H9 (cell line): ENCODE results near the gene PER2. TPM values are rescaled to one million over a fixed set of nuclear protein-coding genes. Genes with fewer than 3 reads are reported as not detected.

Experiments used
- DNase-seq: peaks from one replicate; pipeline ENCODE4 v3.0.0-alpha.2; 2017
- H2AFZ ChIP-seq: one replicate; pipeline ENCODE4 v1.6.1; 2013; ENCODE audit warnings: mild to moderate bottlenecking, low read length, control low read depth, moderate library complexity
- H2AK5ac ChIP-seq: 2 replicates; pipeline ENCODE4 v1.6.1; 2013; ENCODE audit warnings: low read length, control low read depth, mixed read lengths; ENCODE audit not compliant: insufficient read length
- H2BK120ac ChIP-seq: one replicate; pipeline ENCODE4 v1.6.1; 2013; ENCODE audit warnings: low read depth, mild to moderate bottlenecking, low read length, control low read depth, inconsistent platforms; ENCODE audit not compliant: poor library complexity, severe bottlenecking
- H2BK12ac ChIP-seq: 2 replicates; pipeline ENCODE4 v1.6.1; 2013; ENCODE audit warnings: low read length, control low read depth, mixed read lengths, low read depth; ENCODE audit not compliant: insufficient read length
- H2BK15ac ChIP-seq: 2 replicates; pipeline ENCODE4 v1.6.1; 2013; ENCODE audit warnings: low read depth, low read length, control low read depth
- H2BK20ac ChIP-seq: one replicate; pipeline ENCODE4 v1.6.1; 2013; ENCODE audit warnings: low read depth, mild to moderate bottlenecking, low read length, control low read depth, inconsistent platforms; ENCODE audit not compliant: poor library complexity, severe bottlenecking
- H2BK5ac ChIP-seq: 2 replicates; pipeline ENCODE4 v1.6.1; 2013; ENCODE audit warnings: low read length, control low read depth, mixed read lengths; ENCODE audit not compliant: insufficient read length
- H3K14ac ChIP-seq: 2 replicates; pipeline ENCODE4 v1.6.1; 2013; ENCODE audit warnings: low read length, control low read depth; ENCODE audit not compliant: insufficient read depth
- H3K18ac ChIP-seq: 2 replicates; pipeline ENCODE4 v1.6.1; 2013; ENCODE audit warnings: low read depth, mild to moderate bottlenecking, mixed read lengths, low read length, control low read depth; ENCODE audit not compliant: insufficient read length
- H3K23ac ChIP-seq: 2 replicates; pipeline ENCODE4 v1.6.1; 2013; ENCODE audit warnings: low read length, control low read depth, mixed read lengths, low read depth; ENCODE audit not compliant: insufficient read length
- H3K23me2 ChIP-seq: 2 replicates; pipeline ENCODE4 v1.6.1; 2013; ENCODE audit warnings: low read depth, mild to moderate bottlenecking, mixed read lengths, low read length, control low read depth; ENCODE audit not compliant: insufficient read length, poor library complexity, severe bottlenecking
- H3K27ac ChIP-seq: 2 replicates; pipeline ENCODE4 v1.5.1; 2013; ENCODE audit warnings: low read length, control low read depth, mixed read lengths, low read depth; ENCODE audit not compliant: insufficient read length
- H3K27me3 ChIP-seq: 2 replicates; pipeline ENCODE4 v1.6.1; 2013; ENCODE audit warnings: low read length, control low read depth, inconsistent platforms; ENCODE audit not compliant: insufficient read depth
- H3K4ac ChIP-seq: 2 replicates; pipeline ENCODE4 v1.6.1; 2013; ENCODE audit warnings: low read depth, mild to moderate bottlenecking, control low read depth, inconsistent platforms, low read length, moderate library complexity
- H3K4me1 ChIP-seq: 2 replicates; pipeline ENCODE4 v1.6.1; 2013; ENCODE audit warnings: low read length, control low read depth, inconsistent platforms; ENCODE audit not compliant: insufficient read depth
- H3K4me2 ChIP-seq: 2 replicates; pipeline ENCODE4 v1.6.1; 2013; ENCODE audit warnings: low read length, control low read depth, mixed read lengths; ENCODE audit not compliant: insufficient read length, insufficient read depth
- H3K56ac ChIP-seq: 2 replicates; pipeline ENCODE4 v1.6.1; 2013; ENCODE audit warnings: low read depth, mild to moderate bottlenecking, mixed read lengths, low read length, control low read depth; ENCODE audit not compliant: insufficient read length
- H3K79me1 ChIP-seq: 2 replicates; pipeline ENCODE4 v1.6.1; 2013; ENCODE audit warnings: low read depth, mild to moderate bottlenecking, moderate library complexity, low read length, control low read depth, inconsistent platforms; ENCODE audit not compliant: insufficient read depth, poor library complexity, severe bottlenecking
- H3K79me2 ChIP-seq: 2 replicates; pipeline ENCODE4 v1.6.1; 2013; ENCODE audit warnings: low read length, control low read depth, inconsistent platforms; ENCODE audit not compliant: insufficient read depth
- H3K9ac ChIP-seq: 2 replicates; pipeline ENCODE4 v1.6.1; 2013; ENCODE audit warnings: low read length, control low read depth, mixed read lengths; ENCODE audit not compliant: insufficient read length; ENCODE audit errors: extremely low read depth
- H3K9me3 ChIP-seq: one replicate; pipeline ENCODE4 v1.6.1; 2013; ENCODE audit warnings: low read depth, low read length, inconsistent platforms; ENCODE audit not compliant: control insufficient read depth
- H3T11ph ChIP-seq: one replicate; pipeline ENCODE4 v1.6.1; 2013; ENCODE audit warnings: mild to moderate bottlenecking, low read length, control low read depth, inconsistent platforms
- H4K20me1 ChIP-seq: one replicate; pipeline ENCODE4 v1.6.1; 2013; ENCODE audit not compliant: control insufficient read depth, insufficient read length, insufficient read depth
- H4K5ac ChIP-seq: 2 replicates; pipeline ENCODE4 v1.6.1; 2013; ENCODE audit warnings: low read depth, mild to moderate bottlenecking, mixed read lengths, low read length, control low read depth; ENCODE audit not compliant: insufficient read length
- H4K8ac ChIP-seq: replicated peaks from 2 replicates; pipeline ENCODE4 v1.6.1; 2013; ENCODE audit warnings: low read length, control low read depth, mixed read lengths, low read depth; ENCODE audit not compliant: insufficient read length
- H4K91ac ChIP-seq: 2 replicates; pipeline ENCODE4 v1.6.1; 2013; ENCODE audit warnings: low read depth, mild to moderate bottlenecking, moderate library complexity, mixed read lengths, low read length, control low read depth; ENCODE audit not compliant: insufficient read length
- H3K27ac Mint-ChIP-seq, 3 experiments: 2 replicates in 2 of 3; 3 replicates in 1 of 3; pipeline ENCODE4 v1.8.0; 2020 to 2021; ENCODE audit warnings: mixed read lengths in 3 of 3, mild to moderate bottlenecking in 1 of 3, moderate library complexity in 1 of 3
- H3K27me3 Mint-ChIP-seq: 2 replicates; pipeline ENCODE4 v1.8.0; 2021; ENCODE audit warnings: low read depth, mild to moderate bottlenecking, moderate library complexity, mixed read lengths
- H3K36me3 Mint-ChIP-seq, 3 experiments: 2 replicates in 2 of 3; 3 replicates in 1 of 3; pipeline ENCODE4 v1.8.0; 2020 to 2021; ENCODE audit warnings: low read depth in 3 of 3, mixed read lengths in 3 of 3; ENCODE audit not compliant: insufficient read depth in 1 of 3
- H3K4me1 Mint-ChIP-seq, 2 experiments: 2 replicates each; pipeline ENCODE4 v1.8.0; 2020; ENCODE audit warnings: mixed read lengths in 2 of 2
- H3K4me3 Mint-ChIP-seq, 2 experiments: 2 replicates in 1 of 2; 3 replicates in 1 of 2; pipeline ENCODE4 v1.8.0; 2020 to 2021; ENCODE audit warnings: mild to moderate bottlenecking in 2 of 2, mixed read lengths in 2 of 2, moderate library complexity in 1 of 2
- H3K9me3 Mint-ChIP-seq, 2 experiments: 2 replicates in 1 of 2; 3 replicates in 1 of 2; pipeline ENCODE4 v1.8.0; 2020; ENCODE audit warnings: mild to moderate bottlenecking in 2 of 2, mixed read lengths in 2 of 2, moderate library complexity in 1 of 2
- WGBS: extraction: QIAGEN DNeasy Blood & Tissue Kit; methylation state at CpG from one replicate; pipeline ENCODE4 v1.1.7; 2013; ENCODE audit warnings: missing lambda C conversion rate, low lambda C conversion rate, mixed read lengths; ENCODE audit not compliant: insufficient read length; ENCODE audit errors: extremely low coverage; 5-methylcytosine and 5-hydroxymethylcytosine counted together
- total RNA-seq: library from RNA; stranded (reverse); gene quantifications from 2 replicates; pipeline ENCODE4 v1.2.1, GENCODE V29; 2021
- TF ChIP-seq, protein P1 (sequence below): fragments of 200-600 bp; sonication (generic); conservative IDR thresholded peaks from 3 replicates; pipeline ENCODE4 v1.8.0; 2021; ENCODE audit warnings: antibody characterized with exemption, mild to moderate bottlenecking

Gene PER2
- total RNA-seq, 1 experiment from 2014 or later: 12.9 TPM

GRCh38 chr2:238327751-238328150 is 39.3 kb upstream of the PER2 start:
- no peak overlapping the region for H4K5ac ChIP-seq
- no peak overlapping the region for H2BK15ac ChIP-seq
- H4K8ac ChIP-seq: no peak overlapping the region
- no peak overlapping the region for H3K56ac ChIP-seq
- no peak overlapping the region for H2AFZ ChIP-seq
- no peak overlapping the region for H3T11ph ChIP-seq
- no peak overlapping the region for H2BK20ac ChIP-seq
- no peak overlapping the region for H3K23ac ChIP-seq
- Mint-ChIP-seq H3K9me3 (peaks cover 0 to 3% of the 10 kb centered on the region in 2 experiments; a peak in 2 of 5 replicates), H3K36me3 (peaks cover 14 to 43% (median 39%) of the 10 kb centered on the region in 3 experiments), H3K4me3 (no peak overlapping the region), H3K27me3 (no peaks in the 10 kb centered on the region), H3K4me1 (no peaks in the 10 kb centered on the region), H3K27ac (no peak overlapping the region)
- no peak overlapping the region for H3K4me2 ChIP-seq
- H3K4me1 ChIP-seq: no peaks in the 10 kb centered on the region
- no peaks in the 10 kb centered on the region for H3K9me3 ChIP-seq
- H3K79me2 ChIP-seq: no peaks in the 10 kb centered on the region
- H3K14ac ChIP-seq: no peak overlapping the region
- no peak overlapping the region for H4K91ac ChIP-seq
- H3K79me1 ChIP-seq: no peaks in the 10 kb centered on the region
- TF ChIP-seq, protein P1, sequence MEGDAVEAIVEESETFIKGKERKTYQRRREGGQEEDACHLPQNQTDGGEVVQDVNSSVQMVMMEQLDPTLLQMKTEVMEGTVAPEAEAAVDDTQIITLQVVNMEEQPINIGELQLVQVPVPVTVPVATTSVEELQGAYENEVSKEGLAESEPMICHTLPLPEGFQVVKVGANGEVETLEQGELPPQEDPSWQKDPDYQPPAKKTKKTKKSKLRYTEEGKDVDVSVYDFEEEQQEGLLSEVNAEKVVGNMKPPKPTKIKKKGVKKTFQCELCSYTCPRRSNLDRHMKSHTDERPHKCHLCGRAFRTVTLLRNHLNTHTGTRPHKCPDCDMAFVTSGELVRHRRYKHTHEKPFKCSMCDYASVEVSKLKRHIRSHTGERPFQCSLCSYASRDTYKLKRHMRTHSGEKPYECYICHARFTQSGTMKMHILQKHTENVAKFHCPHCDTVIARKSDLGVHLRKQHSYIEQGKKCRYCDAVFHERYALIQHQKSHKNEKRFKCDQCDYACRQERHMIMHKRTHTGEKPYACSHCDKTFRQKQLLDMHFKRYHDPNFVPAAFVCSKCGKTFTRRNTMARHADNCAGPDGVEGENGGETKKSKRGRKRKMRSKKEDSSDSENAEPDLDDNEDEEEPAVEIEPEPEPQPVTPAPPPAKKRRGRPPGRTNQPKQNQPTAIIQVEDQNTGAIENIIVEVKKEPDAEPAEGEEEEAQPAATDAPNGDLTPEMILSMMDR: no peak
- no peak overlapping the region for H2BK12ac ChIP-seq
- H2BK120ac ChIP-seq: no peak overlapping the region
- no peak overlapping the region for H3K9ac ChIP-seq
- H2AK5ac ChIP-seq: no peak overlapping the region
- no peak overlapping the region for H2BK5ac ChIP-seq
- no peak overlapping the region for H3K27ac ChIP-seq
- DNase-seq: no peak
- H3K18ac ChIP-seq: no peak overlapping the region
- no CpG with 5 or more reads among the region's 3 CpGs for WGBS
- no peaks in the 10 kb centered on the region for H3K27me3 ChIP-seq
- H3K4ac ChIP-seq: no peak overlapping the region
- no peaks in the 10 kb centered on the region for H4K20me1 ChIP-seq
- H3K23me2 ChIP-seq: no peaks in the 10 kb centered on the region
